Osteoblast (primary cell): Measurements from ENCODE around the gene C1orf50. TPM values are rescaled to one million over a fixed set of nuclear protein-coding genes. Genes with fewer than 3 reads are reported as not detected.

ENCODE experiments used
- DNase-seq: peaks from one replicate; pipeline ENCODE4 v3.0.0; 2011; ENCODE audit warnings: low spot score, mixed read lengths; ENCODE audit not compliant: insufficient read length; ENCODE audit errors: missing footprints
- H2AFZ ChIP-seq: 2 replicates; pipeline ENCODE4 v1.6.0; 2011; ENCODE audit warnings: mild to moderate bottlenecking, low read length
- H3K27ac ChIP-seq: 2 replicates; pipeline ENCODE4 v1.5.1; 2011; ENCODE audit warnings: mild to moderate bottlenecking, low read depth, low read length, moderate library complexity
- H3K27me3 ChIP-seq: 2 replicates; pipeline ENCODE4 v1.6.0; 2012; ENCODE audit warnings: mild to moderate bottlenecking, control low read depth, inconsistent platforms, low read length, moderate library complexity; ENCODE audit not compliant: insufficient read depth
- H3K36me3 ChIP-seq: 2 replicates; pipeline ENCODE4 v1.5.1; 2011; ENCODE audit warnings: mild to moderate bottlenecking, low read length, control low read depth, moderate library complexity; ENCODE audit not compliant: insufficient read depth
- H3K4me1 ChIP-seq: 2 replicates; pipeline ENCODE4 v1.5.1; 2011; ENCODE audit warnings: mild to moderate bottlenecking, low read length, control low read depth, moderate library complexity; ENCODE audit not compliant: insufficient read depth
- H3K4me2 ChIP-seq: 2 replicates; pipeline ENCODE4 v1.6.0; 2011; ENCODE audit warnings: mild to moderate bottlenecking, low read length; ENCODE audit not compliant: insufficient read depth
- H3K4me3 ChIP-seq: fragments of 200-600 bp; sonication (generic); 3 replicates; pipeline ENCODE4 v1.5.1; 2012; ENCODE audit warnings: mild to moderate bottlenecking, low read length, inconsistent platforms; ENCODE audit not compliant: insufficient read depth
- H3K79me2 ChIP-seq: 2 replicates; pipeline ENCODE4 v1.6.0; 2012; ENCODE audit warnings: mild to moderate bottlenecking, low read length, control low read depth, inconsistent platforms; ENCODE audit not compliant: insufficient read depth
- H3K9me3 ChIP-seq: 2 replicates; pipeline ENCODE4 v1.5.1; 2011; ENCODE audit warnings: low read depth, low read length, control low read depth
- H4K20me1 ChIP-seq: 2 replicates; pipeline ENCODE4 v1.6.0; 2012; ENCODE audit warnings: mild to moderate bottlenecking, low read length, control low read depth; ENCODE audit not compliant: insufficient read depth
- total RNA-seq: library from RNA; depleted of rRNA; stranded (reverse); fragments of >200 nt; gene quantifications from 2 replicates; pipeline ENCODE4 v1.2.3, GENCODE V29; 2012
- TF ChIP-seq, protein P1 (sequence below): IDR thresholded peaks from 2 replicates; pipeline ENCODE4 v1.5.1; 2011; ENCODE audit warnings: mild to moderate bottlenecking, low read depth, low read length, moderate library complexity; ENCODE audit errors: extremely low read depth

The C1orf50 gene
- total RNA-seq, 1 donor = 4.7 TPM

DNA sequence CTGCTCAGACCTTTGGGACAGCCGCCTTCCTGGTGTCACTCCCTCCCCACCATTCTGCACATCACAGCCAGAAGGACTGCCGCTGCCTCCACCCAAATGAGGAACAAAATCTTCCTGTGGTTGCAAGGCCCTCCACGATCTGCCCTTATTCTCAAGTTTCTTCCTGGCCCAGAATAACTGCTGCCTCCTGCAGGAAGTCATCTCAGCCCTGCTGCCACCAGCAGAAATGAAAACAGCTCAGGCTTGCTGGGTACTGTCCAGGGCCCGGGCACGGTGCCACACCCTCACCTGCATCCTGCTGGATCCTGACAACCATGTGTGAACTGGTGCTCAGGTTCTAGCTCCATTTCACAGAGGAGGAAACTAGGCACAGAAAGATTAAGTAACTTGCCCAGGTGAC is 29.8 kb upstream of the C1orf50 start:
- Histone ChIP-seq H3K4me1 (no peaks in the 10 kb centered on the region), H3K9me3 (no peaks in the 10 kb centered on the region), H3K27me3 (no peaks in the 10 kb centered on the region), H2AFZ (peak overlapping the region; percentile 50), H4K20me1 (no peaks in the 10 kb centered on the region), H3K27ac (no peak overlapping the region), H3K4me3 (no peak overlapping the region), H3K79me2 (no peaks in the 10 kb centered on the region), H3K36me3 (no peaks in the 10 kb centered on the region), H3K4me2 (no peak overlapping the region)
- TF ChIP-seq, protein P1, sequence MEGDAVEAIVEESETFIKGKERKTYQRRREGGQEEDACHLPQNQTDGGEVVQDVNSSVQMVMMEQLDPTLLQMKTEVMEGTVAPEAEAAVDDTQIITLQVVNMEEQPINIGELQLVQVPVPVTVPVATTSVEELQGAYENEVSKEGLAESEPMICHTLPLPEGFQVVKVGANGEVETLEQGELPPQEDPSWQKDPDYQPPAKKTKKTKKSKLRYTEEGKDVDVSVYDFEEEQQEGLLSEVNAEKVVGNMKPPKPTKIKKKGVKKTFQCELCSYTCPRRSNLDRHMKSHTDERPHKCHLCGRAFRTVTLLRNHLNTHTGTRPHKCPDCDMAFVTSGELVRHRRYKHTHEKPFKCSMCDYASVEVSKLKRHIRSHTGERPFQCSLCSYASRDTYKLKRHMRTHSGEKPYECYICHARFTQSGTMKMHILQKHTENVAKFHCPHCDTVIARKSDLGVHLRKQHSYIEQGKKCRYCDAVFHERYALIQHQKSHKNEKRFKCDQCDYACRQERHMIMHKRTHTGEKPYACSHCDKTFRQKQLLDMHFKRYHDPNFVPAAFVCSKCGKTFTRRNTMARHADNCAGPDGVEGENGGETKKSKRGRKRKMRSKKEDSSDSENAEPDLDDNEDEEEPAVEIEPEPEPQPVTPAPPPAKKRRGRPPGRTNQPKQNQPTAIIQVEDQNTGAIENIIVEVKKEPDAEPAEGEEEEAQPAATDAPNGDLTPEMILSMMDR = no peak
- DNase-seq = peak; percentile 43

DNA sequence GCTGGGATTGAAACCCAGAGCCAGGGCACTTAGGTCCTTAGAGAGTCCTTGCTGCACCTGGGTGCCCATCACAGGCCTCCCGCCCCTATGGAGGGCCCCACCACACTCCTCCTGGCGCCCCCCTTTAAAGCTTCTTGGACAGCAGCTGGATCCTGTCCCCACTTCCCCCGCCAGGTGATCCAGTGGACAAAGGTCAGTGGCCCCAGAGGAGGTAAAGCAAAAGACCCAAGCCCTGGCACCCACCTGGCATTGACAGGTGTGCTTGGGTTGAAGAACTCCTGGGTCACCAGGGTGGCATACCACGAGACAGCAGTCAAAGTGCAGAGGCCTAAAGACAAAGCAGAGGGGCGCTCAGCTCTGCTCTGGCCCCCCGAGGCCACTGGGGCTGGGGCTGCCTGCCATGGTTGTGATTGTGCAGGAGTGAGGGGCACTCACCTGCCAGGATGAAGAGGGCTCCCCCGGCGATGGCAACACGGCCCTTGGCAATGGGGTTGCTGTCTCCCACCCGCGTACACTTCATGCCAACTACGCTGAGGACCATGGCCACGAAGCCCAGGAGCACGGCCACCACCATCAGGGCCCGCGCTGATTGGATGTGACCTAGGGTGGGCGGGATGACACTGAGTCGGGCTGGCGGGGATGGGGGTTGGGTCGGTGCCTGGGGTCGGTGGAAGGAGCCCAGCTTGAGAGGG is 28.9 kb upstream of the C1orf50 start:
- Histone ChIP-seq H3K27me3 (no peaks in the 10 kb centered on the region), H4K20me1 (no peaks in the 10 kb centered on the region), H2AFZ (no peak overlapping the region), H3K4me2 (no peak overlapping the region), H3K9me3 (no peaks in the 10 kb centered on the region), H3K4me1 (no peaks in the 10 kb centered on the region), H3K27ac (no peak overlapping the region), H3K4me3 (no peak overlapping the region), H3K36me3 (no peaks in the 10 kb centered on the region), H3K79me2 (no peaks in the 10 kb centered on the region)
- DNase-seq = peak; percentile 68
- TF ChIP-seq, protein P1 = no peak

DNA sequence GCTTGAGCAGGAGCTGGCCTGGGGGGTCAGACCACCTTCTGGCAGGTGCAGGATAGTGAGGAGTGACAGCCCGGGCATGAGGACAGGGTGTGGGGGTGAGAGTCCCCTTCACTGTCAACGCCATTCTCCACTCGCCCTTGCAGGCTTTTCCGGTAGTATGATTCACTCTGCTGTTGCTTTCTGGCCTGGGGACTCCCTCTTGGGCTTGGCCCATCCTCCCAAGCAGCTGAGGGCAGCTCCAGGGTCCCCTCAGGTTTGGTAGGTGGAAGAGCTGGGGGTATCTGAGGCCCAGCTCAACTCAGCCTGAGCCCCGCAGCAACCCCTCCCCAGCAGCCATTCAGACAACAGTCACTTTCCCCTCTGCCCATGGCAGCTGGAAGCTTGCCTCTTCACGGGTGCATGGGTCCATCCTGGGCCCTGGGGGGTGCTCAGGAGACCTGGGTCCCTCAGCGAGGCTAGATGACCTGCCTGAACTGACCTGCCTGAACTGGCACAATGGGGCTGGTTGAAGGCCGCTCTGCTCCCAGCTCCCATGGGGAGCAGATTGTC is 28.3 kb upstream of the C1orf50 start:
- Histone ChIP-seq H4K20me1 (no peaks in the 10 kb centered on the region), H3K9me3 (no peaks in the 10 kb centered on the region), H3K4me3 (no peak overlapping the region), H3K27ac (no peak overlapping the region), H2AFZ (no peak overlapping the region), H3K4me1 (no peaks in the 10 kb centered on the region), H3K36me3 (no peaks in the 10 kb centered on the region), H3K27me3 (no peaks in the 10 kb centered on the region), H3K4me2 (no peak overlapping the region), H3K79me2 (no peaks in the 10 kb centered on the region)
- DNase-seq = peak; percentile 89
- TF ChIP-seq, protein P1 = no peak

DNA sequence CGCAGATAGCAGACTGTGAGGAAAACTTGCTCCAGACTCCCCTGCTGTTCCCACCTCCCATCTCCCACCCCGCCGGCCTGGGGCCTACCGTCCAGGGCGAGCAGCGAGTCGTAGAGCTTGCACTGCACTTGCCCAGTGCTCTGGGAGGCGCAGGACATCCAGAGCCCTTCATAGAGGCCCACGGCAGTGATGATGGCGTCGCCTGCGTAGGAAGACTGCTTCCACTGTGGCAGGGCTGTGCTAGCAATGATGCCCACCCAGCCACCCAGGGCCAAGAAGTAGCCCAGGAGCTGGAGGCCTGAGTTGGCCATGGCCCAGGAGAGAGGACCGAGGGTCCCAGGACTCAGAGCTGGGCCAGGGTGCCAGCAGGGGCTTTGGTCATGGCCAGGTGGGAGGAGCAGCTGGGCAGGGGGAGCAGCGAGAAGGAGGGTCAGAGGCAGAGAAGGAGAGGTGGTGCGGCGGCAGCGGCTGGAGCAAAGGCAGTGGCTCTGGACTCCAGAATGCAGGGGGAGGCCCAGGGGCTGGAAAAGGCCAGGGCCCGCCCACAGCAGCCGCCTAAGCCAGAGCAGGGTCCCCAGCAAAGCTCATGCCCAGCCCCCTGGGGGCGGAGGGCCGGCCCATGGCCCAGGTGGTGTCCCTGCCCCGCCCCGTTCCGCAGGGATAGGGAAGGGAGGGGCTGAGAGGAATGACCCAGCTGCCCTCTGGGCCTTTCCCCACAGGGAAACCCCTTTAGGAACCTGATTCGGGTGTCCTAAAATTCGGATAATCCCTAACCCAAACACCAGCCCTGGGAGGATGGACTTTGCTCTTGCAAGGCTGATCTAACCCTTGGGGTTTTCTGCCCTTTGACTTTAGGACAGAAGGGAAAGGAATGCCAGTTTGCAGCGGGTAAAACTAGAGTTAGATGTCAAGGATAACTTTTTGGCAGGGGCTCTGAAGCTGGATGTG is 27.0 kb upstream of the C1orf50 start, which contains the start of gene CLDN19:
Gene CLDN19, minus strand, starts transcription at position 484 of the 948 bp plus-strand sequence. Its CDS starts 173 bp downstream, at position 311.
- Histone ChIP-seq H3K36me3 (no peaks in the 10 kb centered on the region), H3K4me2 (no peak within 1 kb of the TSS), H4K20me1 (no peaks in the 10 kb centered on the region), H3K79me2 (no peaks in the 10 kb centered on the region), H3K4me3 (no peak within 1 kb of the TSS), H3K4me1 (no peaks in the 10 kb centered on the region), H2AFZ (no peak within 1 kb of the TSS), H3K27me3 (no peaks in the 10 kb centered on the region), H3K27ac (no peak within 1 kb of the TSS), H3K9me3 (no peaks in the 10 kb centered on the region)
- DNase-seq = peak; percentile 78
- TF ChIP-seq, protein P1 = no peak
